HEK293 (cell line): Measurements from ENCODE around the gene SLC43A3.

Experiments
- CTCF ChIA-PET: fragments of 350-600 bp; formaldehyde crosslinking; extraction: SDS; loops from one replicate; lab custom pipeline; 2021; ENCODE audit warnings: antibody characterized with exemption; lab: Yijun Ruan, JAX
- POLR2A ChIA-PET: fragments of 300-600 bp; formaldehyde crosslinking; extraction: SDS; loops from one replicate; lab custom pipeline; 2020; ENCODE audit warnings: antibody characterized with exemption, inconsistent platforms; lab: Yijun Ruan, JAX
- H3K27ac ChIP-seq: fragments of 200-500 bp; sonication (Bioruptor generic); 2 replicates; pipeline ENCODE4 v1.5.1; 2014; ENCODE audit warnings: low read depth, low read length, control low read depth, inconsistent platforms; ENCODE audit errors: extremely low read depth
- H3K36me3 ChIP-seq, 2 experiments: fragments of 200-500 bp in 1 of 2; sonication (Bioruptor generic) in 1 of 2; 1 replicate in 1 of 2; 2 replicates in 1 of 2; pipeline ENCODE4 v1.5.1; 2014 to 2017; ENCODE audit warnings: inconsistent platforms in 2 of 2, low read length in 2 of 2; ENCODE audit not compliant: control insufficient read depth in 2 of 2, insufficient read depth in 1 of 2
- H3K4me1 ChIP-seq: fragments of 200-500 bp; sonication (Bioruptor generic); 2 replicates; pipeline ENCODE4 v1.5.1; 2014; ENCODE audit warnings: mild to moderate bottlenecking, low read length, inconsistent platforms; ENCODE audit not compliant: control insufficient read depth, insufficient read depth
- H3K4me3 ChIP-seq: 2 replicates; pipeline ENCODE4 v1.5.1; 2011; ENCODE audit warnings: low read depth, mild to moderate bottlenecking, control low read depth, low read length, moderate library complexity
- H3K9me3 ChIP-seq: fragments of 200-500 bp; sonication (Bioruptor generic); 2 replicates; pipeline ENCODE4 v1.5.1; 2014; ENCODE audit warnings: low read depth, low read length, inconsistent platforms; ENCODE audit not compliant: control insufficient read depth, insufficient read depth
- AEBP2 ChIP-seq: fragments of 450-650 bp; formaldehyde crosslinking; IDR thresholded peaks from 2 replicates; pipeline ENCODE4 v1.5.1; 2016; ENCODE audit warnings: missing biosample characterization, missing genetic modification characterization, borderline replicate concordance
- PRDM4 ChIP-seq: fragments of 450-650 bp; formaldehyde crosslinking; IDR thresholded peaks from 2 replicates; pipeline ENCODE4 v1.5.1; 2017; ENCODE audit warnings: missing biosample characterization, missing genetic modification characterization
- RBAK ChIP-seq: fragments of 450-650 bp; formaldehyde crosslinking; IDR thresholded peaks from 2 replicates; pipeline ENCODE4 v1.5.1; 2016; ENCODE audit warnings: missing biosample characterization, missing genetic modification characterization
- TSHZ1 ChIP-seq: fragments of 450-650 bp; formaldehyde crosslinking; IDR thresholded peaks from 2 replicates; pipeline ENCODE4 v1.5.1; 2016; ENCODE audit warnings: missing biosample characterization, missing genetic modification characterization, borderline replicate concordance
- YY1 ChIP-seq: fragments of 450-650 bp; formaldehyde crosslinking; IDR thresholded peaks from 2 replicates; pipeline ENCODE4 v1.5.1; 2018; ENCODE audit warnings: missing biosample characterization, missing genetic modification characterization
- ZBTB10 ChIP-seq: fragments of 450-650 bp; formaldehyde crosslinking; IDR thresholded peaks from 2 replicates; pipeline ENCODE4 v1.5.1; 2016; ENCODE audit warnings: missing biosample characterization, missing genetic modification characterization
- ZNF10 ChIP-seq: fragments of 450-650 bp; formaldehyde crosslinking; IDR thresholded peaks from 2 replicates; pipeline ENCODE4 v1.5.1; 2017; ENCODE audit warnings: missing biosample characterization, missing genetic modification characterization
- ZNF324 ChIP-seq: fragments of 450-650 bp; formaldehyde crosslinking; IDR thresholded peaks from 2 replicates; pipeline ENCODE4 v1.5.1; 2016; ENCODE audit warnings: missing biosample characterization, missing genetic modification characterization
- ZNF423 ChIP-seq: fragments of 450-650 bp; formaldehyde crosslinking; IDR thresholded peaks from 2 replicates; pipeline ENCODE4 v1.5.1; 2016; ENCODE audit warnings: missing biosample characterization, missing genetic modification characterization
- ZNF426 ChIP-seq: fragments of 450-650 bp; formaldehyde crosslinking; IDR thresholded peaks from 2 replicates; pipeline ENCODE4 v1.5.1; 2017; ENCODE audit warnings: missing biosample characterization, missing genetic modification characterization, mild to moderate bottlenecking, inconsistent platforms, moderate library complexity
- ZNF600 ChIP-seq: fragments of 450-650 bp; formaldehyde crosslinking; IDR thresholded peaks from 2 replicates; pipeline ENCODE4 v1.5.1; 2016; ENCODE audit warnings: missing biosample characterization, missing genetic modification characterization
- ZNF624 ChIP-seq: fragments of 450-650 bp; formaldehyde crosslinking; IDR thresholded peaks from 2 replicates; pipeline ENCODE4 v1.5.1; 2017; ENCODE audit warnings: missing biosample characterization, missing genetic modification characterization
- ZNF791 ChIP-seq: fragments of 450-650 bp; formaldehyde crosslinking; IDR thresholded peaks from 2 replicates; pipeline ENCODE4 v1.5.1; 2016; ENCODE audit warnings: missing biosample characterization, missing genetic modification characterization
- TF ChIP-seq, protein P1 (sequence below): sonication (generic); formaldehyde crosslinking; IDR thresholded peaks from 2 replicates; pipeline ENCODE4 v1.8.1; 2022; ENCODE audit warnings: mild to moderate bottlenecking, moderate library complexity, missing genetic modification reagents

SLC43A3 gene

DNA sequence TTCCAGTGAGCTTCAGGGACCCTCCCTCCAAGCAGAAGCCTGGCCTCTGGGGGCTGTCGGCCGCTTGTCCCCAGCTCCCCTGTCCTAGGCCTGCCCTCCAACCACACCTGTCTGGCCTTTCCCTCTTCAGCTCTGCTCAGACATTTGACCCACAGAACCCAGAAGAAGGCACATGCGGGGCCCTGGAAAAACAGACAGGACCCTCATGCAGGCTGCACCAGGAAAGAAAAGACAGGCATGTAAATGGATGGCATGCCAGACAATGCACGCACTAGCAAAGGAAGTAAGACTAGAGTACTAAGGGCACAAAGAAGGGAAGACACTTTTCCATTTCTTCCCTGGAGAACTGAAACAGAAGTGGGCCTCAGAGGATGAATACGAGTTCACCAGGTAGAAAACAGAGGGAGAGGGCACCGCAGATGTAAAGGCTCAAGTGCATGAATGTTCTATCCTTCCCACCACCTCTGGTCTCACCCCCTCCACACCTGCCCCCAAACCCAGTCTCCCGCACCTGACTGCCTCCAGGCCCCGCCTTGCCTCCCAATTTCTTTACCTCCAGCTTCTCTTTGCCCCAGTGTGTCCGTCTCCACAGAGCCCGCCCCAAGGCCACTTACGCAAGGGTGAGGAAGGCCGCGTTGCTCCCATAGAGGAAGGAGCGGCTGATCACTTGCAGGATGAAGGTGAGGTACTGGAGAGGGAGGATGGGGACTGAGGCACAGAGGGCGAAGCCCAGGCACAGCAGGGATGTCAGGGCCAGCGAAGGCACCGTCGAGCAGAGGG lies 17.4 kb downstream of the SLC43A3 start (continued):
- TF ChIP-seq RBAK (tag by site-specific recombination) (no peak), ZNF624 (no peak), ZNF426 (tag by site-specific recombination) (no peak), ZNF791 (tag by site-specific recombination) (no peak), ZNF10 (tag by site-specific recombination) (no peak), PRDM4 (tag by site-specific recombination) (no peak), ZNF324 (tag by site-specific recombination) (no peak)
- TF ChIP-seq, protein P1, sequence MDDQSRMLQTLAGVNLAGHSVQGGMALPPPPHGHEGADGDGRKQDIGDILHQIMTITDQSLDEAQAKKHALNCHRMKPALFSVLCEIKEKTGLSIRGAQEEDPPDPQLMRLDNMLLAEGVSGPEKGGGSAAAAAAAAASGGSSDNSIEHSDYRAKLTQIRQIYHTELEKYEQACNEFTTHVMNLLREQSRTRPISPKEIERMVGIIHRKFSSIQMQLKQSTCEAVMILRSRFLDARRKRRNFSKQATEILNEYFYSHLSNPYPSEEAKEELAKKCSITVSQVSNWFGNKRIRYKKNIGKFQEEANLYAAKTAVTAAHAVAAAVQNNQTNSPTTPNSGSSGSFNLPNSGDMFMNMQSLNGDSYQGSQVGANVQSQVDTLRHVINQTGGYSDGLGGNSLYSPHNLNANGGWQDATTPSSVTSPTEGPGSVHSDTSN (CRISPR knock-in tag), result no peak

DNA sequence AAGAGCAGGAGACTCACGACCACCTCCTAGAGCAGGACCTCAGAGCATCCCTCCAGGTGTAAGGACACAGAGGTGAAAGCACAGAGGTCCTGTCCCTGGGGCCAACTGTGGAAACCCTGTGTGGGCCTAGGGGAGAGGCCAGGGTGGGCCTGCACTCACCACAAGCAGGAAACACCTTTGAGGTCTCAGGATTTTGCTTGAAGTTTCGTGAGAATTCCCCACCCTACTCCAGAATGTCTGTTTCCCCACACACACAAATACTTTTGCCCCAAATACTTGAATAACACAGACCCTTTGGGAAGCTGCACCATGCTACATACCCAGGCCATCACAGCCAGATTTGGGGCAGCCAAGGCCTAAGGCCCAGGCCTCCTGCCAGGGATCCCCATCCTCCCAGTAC lies 18.1 kb downstream of the SLC43A3 start:
- H3K27ac ChIP-seq, result no peak overlapping the region
- no peak overlapping the region for H3K4me3 ChIP-seq
- H3K9me3 ChIP-seq, result no peaks in the 10 kb centered on the region
- no peaks in the 10 kb centered on the region for H3K4me1 ChIP-seq
- H3K36me3 ChIP-seq, result no peaks in the 10 kb centered on the region
- ChIA-PET CTCF (interaction anchor here (0.8 to 2.0 kb wide), 2 partner anchors 59 to 85 kb away, joined by 3 to 9 read pairs; no protein-coding TSS in a partner anchor), POLR2A (no interaction called here)
- TF ChIP-seq ZNF423 (tag by site-specific recombination), result no peak

DNA sequence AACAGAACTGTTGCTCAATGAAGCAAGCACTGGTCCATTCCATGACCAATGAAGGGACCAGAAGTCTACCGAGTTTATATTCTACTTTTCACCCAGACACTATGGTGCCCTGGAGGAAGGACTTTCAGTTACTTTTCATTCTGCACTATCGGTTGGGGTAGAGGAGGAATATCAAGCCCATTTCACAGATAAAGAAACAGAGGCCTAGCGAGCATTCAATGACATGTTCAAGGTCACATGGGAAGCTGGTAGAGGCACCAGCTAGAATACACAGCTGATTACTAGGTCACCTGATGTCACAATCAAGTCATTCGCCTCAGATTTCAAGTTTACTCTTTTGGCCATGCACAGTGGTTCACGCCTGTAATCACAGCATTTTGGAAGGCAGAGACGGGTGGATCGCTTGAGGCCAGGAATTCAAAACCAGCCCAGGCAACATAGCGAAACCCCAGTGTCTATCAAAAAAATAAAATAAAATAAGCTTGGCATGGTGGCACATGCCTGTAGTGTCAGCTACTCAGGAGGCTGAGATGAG lies 18.9 kb downstream of the SLC43A3 start:
- no peak overlapping the region for H3K27ac ChIP-seq
- ChIA-PET CTCF (interaction anchor here (0.6 to 2.0 kb wide), 3 partner anchors 58 to 302 kb away, joined by 3 to 9 read pairs (median 5); no protein-coding TSS in a partner anchor), POLR2A (no interaction called here)
- H3K4me3 ChIP-seq, result no peak overlapping the region
- no peaks in the 10 kb centered on the region for H3K4me1 ChIP-seq
- H3K36me3 ChIP-seq, result no peaks in the 10 kb centered on the region
- H3K9me3 ChIP-seq, result no peaks in the 10 kb centered on the region
- no peak for TF ChIP-seq TSHZ1
- TF ChIP-seq ZBTB10, result no peak
- no peak for TF ChIP-seq YY1 (tag by site-specific recombination)
- TF ChIP-seq AEBP2 (tag by site-specific recombination), result no peak
- no peak for TF ChIP-seq ZNF600 (tag by site-specific recombination)
